ENCODE results near the gene NCAPD3. TPM values are rescaled to one million over a fixed set of nuclear protein-coding genes. Genes with fewer than 3 reads are reported as not detected.

The NCAPD3 gene
- total and polyA plus RNA-seq, 4 experiments from 2014 or later, result 14.3 to 41.8 (median 27.3) TPM

DNA sequence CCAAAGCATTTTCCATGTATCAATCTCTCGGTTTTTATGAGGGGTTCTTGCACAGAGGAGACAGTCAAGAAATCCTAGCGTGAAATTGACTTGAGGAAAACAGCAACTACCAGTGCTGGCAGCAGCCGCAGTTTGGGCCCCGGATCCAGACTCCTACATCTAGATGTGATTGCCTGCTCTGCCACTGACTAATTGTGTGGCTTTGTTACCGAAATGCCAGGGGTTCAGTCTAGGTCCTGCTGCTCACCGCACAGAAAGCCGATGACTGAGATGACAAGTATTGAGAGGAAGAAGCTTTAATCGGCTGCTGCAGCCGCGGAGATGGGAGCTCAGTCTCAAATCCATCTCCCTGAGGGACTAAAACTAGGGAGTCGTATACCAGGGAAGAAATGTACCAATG is 44.2 kb upstream of the NCAPD3 start:
- Mint-ChIP-seq H3K27me3 (no peaks in the 10 kb centered on the region), H3K36me3 (peaks cover 7 to 8% of the 10 kb centered on the region in 2 donors), H3K9me3 (no peaks in the 10 kb centered on the region), H3K4me1 (peaks cover 18 to 38% (median 26%) of the 10 kb centered on the region in 4 donors), H3K4me3 (no peak overlapping the region), H3K27ac (peak overlapping the region in 3 of 7 donors; percentile 23 to 90 (median 55))
- H3K36me3 ChIP-seq (ENCODE audit: insufficient read depth, low read length), result no peaks in the 10 kb centered on the region
- POLR2A ChIA-PET (ENCODE audit: partially characterized antibody), result no interaction called here
- H3K4me1 ChIP-seq (ENCODE audit: insufficient read depth, low read length), result peaks cover 25% of the 10 kb centered on the region
- DNase-seq, result no peak
- H3K27me3 ChIP-seq (ENCODE audit: insufficient read depth, low read length), result no peaks in the 10 kb centered on the region
- intact Hi-C loops (cut with micrococcal nuclease), result no loop called here
- CTCF ChIA-PET (ENCODE audit: partially characterized antibody), result interaction anchor here (1.7 kb wide), 1 partner anchor 11 kb away, joined by 6 read pairs; no protein-coding TSS in a partner anchor
- H3K4me3 ChIP-seq (ENCODE audit: low read length in 2 of 2), result no peak overlapping the region
- H3K27ac ChIP-seq (ENCODE audit: low read depth, low read length), result no peak overlapping the region
- H3K9me3 ChIP-seq (ENCODE audit: control insufficient read depth in 1 of 2, low read length in 2 of 2), result no peaks in the 10 kb centered on the region

DNA sequence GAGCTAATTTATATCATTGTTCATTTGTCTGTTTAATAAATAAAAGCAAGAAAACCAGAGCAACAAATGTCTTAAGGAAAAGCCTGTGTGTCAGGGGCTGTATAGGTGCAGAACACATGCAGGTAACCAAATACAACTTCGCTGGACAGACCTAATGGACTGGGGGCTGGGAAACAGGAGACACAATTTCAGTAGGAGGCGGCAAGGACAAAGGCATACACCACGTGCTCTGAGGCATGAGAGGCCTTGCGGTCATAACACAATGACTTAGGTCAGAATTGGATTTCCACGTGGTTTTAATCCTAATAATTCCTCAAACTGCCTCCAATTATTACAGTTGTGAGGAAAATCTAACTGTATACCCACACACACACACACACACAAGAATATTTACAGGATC is 43.7 kb upstream of the NCAPD3 start:
- H3K27me3 ChIP-seq (ENCODE audit: insufficient read depth, low read length), result no peaks in the 10 kb centered on the region
- no peak overlapping the region for H3K4me3 ChIP-seq (ENCODE audit: low read length in 2 of 2)
- no peaks in the 10 kb centered on the region for H3K9me3 Mint-ChIP-seq
- intact Hi-C loops (cut with micrococcal nuclease), result no loop called here
- no peaks in the 10 kb centered on the region for H3K27me3 Mint-ChIP-seq
- H3K36me3 ChIP-seq (ENCODE audit: insufficient read depth, low read length), result no peaks in the 10 kb centered on the region
- peaks cover 11 to 12% of the 10 kb centered on the region in 2 donors for H3K36me3 Mint-ChIP-seq
- H3K4me1 Mint-ChIP-seq, result peaks cover 16 to 33% (median 22%) of the 10 kb centered on the region in 4 donors
- no peak overlapping the region for H3K4me3 Mint-ChIP-seq
- no peak overlapping the region for H3K27ac ChIP-seq (ENCODE audit: low read depth, low read length)
- DNase-seq, result no peak
- peaks cover 19% of the 10 kb centered on the region for H3K4me1 ChIP-seq (ENCODE audit: insufficient read depth, low read length)
- no peaks in the 10 kb centered on the region for H3K9me3 ChIP-seq (ENCODE audit: control insufficient read depth in 1 of 2, low read length in 2 of 2)
- ChIA-PET POLR2A (ENCODE audit: partially characterized antibody) (no interaction called here), CTCF (ENCODE audit: partially characterized antibody) (interaction anchor here (9.3 kb wide), 1 partner anchor 7 kb away, joined by 119 read pairs; the partner anchor contains the start of gene GLB1L3)
- H3K27ac Mint-ChIP-seq, result no peak overlapping the region

DNA sequence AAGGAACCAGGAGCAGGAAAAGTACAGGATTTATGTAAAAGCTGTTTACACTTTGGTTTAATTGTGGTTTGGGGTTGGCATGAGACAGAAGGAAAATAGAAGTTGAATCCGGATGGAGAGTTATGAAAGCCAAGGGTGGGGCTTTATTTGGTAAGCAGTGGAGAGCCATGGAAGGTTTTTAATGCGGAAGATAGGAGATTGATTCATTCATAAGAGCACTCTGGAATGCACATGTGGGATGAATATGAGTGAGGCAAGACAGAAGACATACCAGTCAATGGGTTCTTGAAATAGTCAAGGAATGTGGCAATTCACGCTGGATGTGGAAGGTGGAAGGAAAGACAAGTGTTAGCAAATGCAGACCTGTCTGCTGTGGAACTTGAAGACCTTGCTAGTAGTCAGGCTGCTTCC is 43.1 kb upstream of the NCAPD3 start:
- no peak for DNase-seq
- Histone ChIP-seq H3K27ac (ENCODE audit: low read depth, low read length) (no peak overlapping the region), H3K27me3 (ENCODE audit: insufficient read depth, low read length) (no peaks in the 10 kb centered on the region), H3K4me3 (ENCODE audit: low read length in 2 of 2) (no peak overlapping the region), H3K36me3 (ENCODE audit: insufficient read depth, low read length) (peaks cover under 1% of the 10 kb centered on the region), H3K9me3 (ENCODE audit: control insufficient read depth in 1 of 2, low read length in 2 of 2) (no peaks in the 10 kb centered on the region), H3K4me1 (ENCODE audit: insufficient read depth, low read length) (peaks cover 16% of the 10 kb centered on the region)
- no peak overlapping the region for H3K4me3 Mint-ChIP-seq
- POLR2A ChIA-PET (ENCODE audit: partially characterized antibody), result interaction anchor here (1.2 kb wide), 1 partner anchor 10 kb away, joined by 3 read pairs; the partner anchor contains the start of gene GLB1L3
- H3K4me1 Mint-ChIP-seq, result peaks cover 17 to 28% (median 21%) of the 10 kb centered on the region in 4 donors
- H3K9me3 Mint-ChIP-seq, result no peaks in the 10 kb centered on the region
- no peaks in the 10 kb centered on the region for H3K27me3 Mint-ChIP-seq
- CTCF ChIA-PET (ENCODE audit: partially characterized antibody), result interaction anchor here (9.3 kb wide), 1 partner anchor 8 kb away, joined by 119 read pairs; the partner anchor contains the start of gene GLB1L3
- intact Hi-C loops (cut with micrococcal nuclease), result no loop called here
- peaks cover 15 to 17% of the 10 kb centered on the region in 2 donors for H3K36me3 Mint-ChIP-seq
- H3K27ac Mint-ChIP-seq, result peak overlapping the region in 5 of 7 donors; percentile 20 to 54 (median 29)

DNA sequence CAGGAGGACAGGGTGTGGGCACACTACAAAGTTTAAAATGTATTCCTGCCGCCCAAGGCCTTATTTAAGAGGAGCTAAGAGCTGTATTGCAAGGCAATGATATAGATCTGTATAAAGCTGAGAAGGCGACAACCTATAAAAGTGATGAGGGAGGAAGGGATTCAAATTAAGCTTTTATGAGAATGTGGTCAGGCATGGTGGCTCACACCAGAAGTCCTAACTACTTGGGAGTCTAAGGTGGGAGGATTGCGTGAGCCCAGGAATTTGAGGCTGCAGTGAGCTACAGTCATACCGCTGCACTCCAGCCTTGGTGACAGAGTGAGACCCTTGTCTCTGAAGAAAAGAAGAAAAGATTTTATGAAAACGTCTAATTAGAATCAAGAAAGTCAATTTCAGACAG is 42.7 kb upstream of the NCAPD3 start:
- no peaks in the 10 kb centered on the region for H3K9me3 ChIP-seq (ENCODE audit: control insufficient read depth in 1 of 2, low read length in 2 of 2)
- H3K27me3 ChIP-seq (ENCODE audit: insufficient read depth, low read length), result no peaks in the 10 kb centered on the region
- H3K27ac Mint-ChIP-seq, result peak overlapping the region in 4 of 7 donors; percentile 22 to 52 (median 34)
- no peak overlapping the region for H3K4me3 Mint-ChIP-seq
- H3K4me3 ChIP-seq (ENCODE audit: low read length in 2 of 2), result no peak overlapping the region
- H3K36me3 ChIP-seq (ENCODE audit: insufficient read depth, low read length), result peaks cover 5% of the 10 kb centered on the region
- H3K27ac ChIP-seq (ENCODE audit: low read depth, low read length), result no peak overlapping the region
- no peaks in the 10 kb centered on the region for H3K9me3 Mint-ChIP-seq
- intact Hi-C loops (cut with micrococcal nuclease), result no loop called here
- ChIA-PET POLR2A (ENCODE audit: partially characterized antibody) (interaction anchor here (1.2 kb wide), 1 partner anchor 10 kb away, joined by 3 read pairs; the partner anchor contains the start of gene GLB1L3), CTCF (ENCODE audit: partially characterized antibody) (interaction anchor here (1.5 to 9.3 kb wide), 2 partner anchors 8 to 93 kb away, joined by 3 to 119 read pairs; partner anchors contain the start of gene GLB1L3)
- DNase-seq, result no peak
- peaks cover 15 to 24% (median 18%) of the 10 kb centered on the region in 4 donors for H3K4me1 Mint-ChIP-seq
- peaks cover 16% of the 10 kb centered on the region for H3K4me1 ChIP-seq (ENCODE audit: insufficient read depth, low read length)
- no peaks in the 10 kb centered on the region for H3K27me3 Mint-ChIP-seq
- H3K36me3 Mint-ChIP-seq, result peaks cover 15 to 19% of the 10 kb centered on the region in 2 donors

DNA sequence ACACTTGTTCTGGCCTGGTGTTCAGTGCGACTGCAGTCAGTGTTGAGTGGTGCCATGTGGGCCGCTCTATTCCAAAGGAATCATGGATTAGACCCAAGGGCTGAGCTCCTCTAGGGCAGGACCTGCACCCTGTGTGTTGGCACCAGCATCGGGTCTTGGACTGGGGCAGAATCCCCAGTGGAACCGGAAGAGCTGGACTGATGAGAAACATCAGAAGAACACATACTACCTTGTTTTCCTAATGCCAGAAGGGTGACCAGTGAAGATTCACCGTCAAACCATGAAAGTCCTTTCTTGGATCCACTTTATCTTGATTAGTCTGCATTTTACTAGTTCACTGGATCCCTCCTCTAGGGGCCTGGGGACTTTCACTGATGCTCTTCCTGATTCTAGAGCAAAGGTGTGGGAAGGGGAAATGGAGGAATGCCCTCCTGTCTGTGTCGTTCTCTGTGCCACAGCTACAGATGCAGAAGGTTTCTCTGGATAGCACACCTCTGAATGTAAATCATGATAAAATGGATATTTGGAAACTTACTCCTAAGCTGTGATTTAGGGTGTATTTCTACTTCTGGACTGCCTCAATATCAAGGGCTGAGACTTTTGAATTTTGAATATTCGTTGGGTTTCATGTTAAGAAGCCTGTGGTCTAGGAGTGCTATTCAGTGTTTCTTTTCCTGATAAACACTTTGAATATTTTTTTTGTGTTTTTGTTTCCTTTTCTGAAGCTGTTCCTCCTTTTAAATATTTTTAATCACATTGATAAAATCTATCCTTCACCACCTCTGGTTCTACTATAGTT is 41.4 kb upstream of the NCAPD3 start:
- Histone ChIP-seq H3K36me3 (ENCODE audit: insufficient read depth, low read length) (peaks cover 16% of the 10 kb centered on the region), H3K4me1 (ENCODE audit: insufficient read depth, low read length) (peaks cover 6% of the 10 kb centered on the region), H3K9me3 (ENCODE audit: control insufficient read depth in 1 of 2, low read length in 2 of 2) (no peaks in the 10 kb centered on the region), H3K27me3 (ENCODE audit: insufficient read depth, low read length) (no peaks in the 10 kb centered on the region), H3K27ac (ENCODE audit: low read depth, low read length) (no peak overlapping the region), H3K4me3 (ENCODE audit: low read length in 2 of 2) (no peak overlapping the region)
- Mint-ChIP-seq H3K4me1 (peaks cover 6 to 16% (median 8%) of the 10 kb centered on the region in 4 donors), H3K9me3 (peaks cover 0 to 2% (median 0%) of the 10 kb centered on the region in 8 donors), H3K27me3 (no peaks in the 10 kb centered on the region), H3K4me3 (no peak overlapping the region), H3K27ac (peak overlapping the region in 3 of 7 donors; percentile 24 to 46 (median 43)), H3K36me3 (peaks cover 21 to 23% of the 10 kb centered on the region in 2 donors)
- ChIA-PET CTCF (ENCODE audit: partially characterized antibody) (interaction anchor here (0.8 to 9.3 kb wide), 3 partner anchors 10 to 95 kb away, joined by 3 to 119 read pairs (median 3); partner anchors contain the start of gene GLB1L3), POLR2A (ENCODE audit: partially characterized antibody) (interaction anchor here (0.7 kb wide), 1 partner anchor 17 kb away, joined by 3 read pairs; no protein-coding TSS in a partner anchor)
- DNase-seq, result no peak
- intact Hi-C loops (cut with micrococcal nuclease), result no loop called here

DNA sequence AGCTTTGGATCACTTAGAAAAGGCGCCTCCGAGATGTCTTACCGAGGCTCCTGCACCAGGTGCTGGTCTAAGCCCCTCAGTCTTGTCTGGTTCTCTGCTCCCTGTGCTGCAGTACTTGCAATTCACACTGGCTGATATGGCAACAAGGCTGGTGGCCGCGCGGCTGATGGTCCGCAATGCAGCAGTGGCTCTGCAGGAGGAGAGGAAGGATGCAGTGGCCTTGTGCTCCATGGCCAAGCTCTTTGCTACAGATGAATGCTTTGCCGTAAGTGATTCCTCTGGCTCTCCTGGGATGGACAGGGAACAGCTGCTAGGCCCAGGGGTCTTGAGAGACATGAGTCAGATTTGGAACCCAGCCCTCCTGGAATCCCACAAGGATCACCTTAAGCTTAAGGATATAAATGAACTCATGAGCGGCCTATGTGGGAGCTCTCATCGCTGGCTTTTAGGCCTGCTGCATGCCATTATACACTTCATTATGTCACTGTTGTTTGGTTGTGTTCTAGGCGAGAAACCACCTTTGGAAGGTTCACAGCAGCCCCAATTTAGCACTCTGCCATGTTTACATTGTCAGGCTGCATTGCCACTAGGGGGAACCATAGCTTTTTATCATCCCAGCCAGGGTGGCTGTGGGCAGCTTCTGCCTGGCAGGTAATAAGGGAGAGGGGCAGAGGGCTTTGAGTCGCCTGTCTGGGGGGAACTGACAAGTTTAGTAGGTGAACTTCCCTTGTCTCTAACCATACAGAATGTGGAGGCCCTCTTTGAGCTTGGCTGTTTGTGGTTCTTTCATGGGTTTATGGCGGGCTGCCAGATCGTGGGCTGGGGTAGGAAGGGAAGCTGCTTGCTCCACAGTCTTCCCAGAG is 38.1 kb upstream of the NCAPD3 start:
- Mint-ChIP-seq H3K27me3 (no peaks in the 10 kb centered on the region), H3K9me3 (peaks cover 0 to 2% (median 0%) of the 10 kb centered on the region in 8 donors), H3K4me1 (peaks cover 3 to 9% (median 6%) of the 10 kb centered on the region in 4 donors), H3K4me3 (no peak overlapping the region), H3K27ac (peak overlapping the region in 1 of 7 donors; percentile 10), H3K36me3 (peaks cover 36 to 43% of the 10 kb centered on the region in 2 donors)
- CTCF ChIA-PET (ENCODE audit: partially characterized antibody), result interaction anchor here (0.7 to 9.3 kb wide), 15 partner anchors 8 to 111 kb away, joined by 3 to 119 read pairs (median 3); partner anchors contain the start of genes ACAD8, GLB1L2, GLB1L3 and NCAPD3
- Histone ChIP-seq H3K27me3 (ENCODE audit: insufficient read depth, low read length) (no peaks in the 10 kb centered on the region), H3K4me3 (ENCODE audit: low read length in 2 of 2) (no peak overlapping the region), H3K36me3 (ENCODE audit: insufficient read depth, low read length) (peaks cover 30% of the 10 kb centered on the region), H3K4me1 (ENCODE audit: insufficient read depth, low read length) (no peaks in the 10 kb centered on the region), H3K9me3 (ENCODE audit: control insufficient read depth in 1 of 2, low read length in 2 of 2) (no peaks in the 10 kb centered on the region), H3K27ac (ENCODE audit: low read depth, low read length) (no peak overlapping the region)
- POLR2A ChIA-PET (ENCODE audit: partially characterized antibody), result interaction anchor here (1.0 to 3.4 kb wide), 6 partner anchors 8 to 83 kb away, joined by 3 to 28 read pairs (median 6); partner anchors contain the start of genes ACAD8, GLB1L3, NCAPD3 and THYN1
- DNase-seq, result peak in 4 of 5 donors; percentile 31 to 40 (median 36)
- intact Hi-C loops (cut with micrococcal nuclease), result no loop called here
